ENCODE measurements around the gene DVL2. TPM values are rescaled to one million over a fixed set of nuclear protein-coding genes. Genes with fewer than 3 reads are reported as not detected.
A peak's percentile ranks its signal among the peaks of the same experiment; 100 is the strongest.

DVL2 gene
- total and polyA plus RNA-seq, 2 of the 13 experiments (the other 11 are each of a cell fraction or from before 2014, with no cell fraction given), result 5.7 to 38.2 TPM

DNA sequence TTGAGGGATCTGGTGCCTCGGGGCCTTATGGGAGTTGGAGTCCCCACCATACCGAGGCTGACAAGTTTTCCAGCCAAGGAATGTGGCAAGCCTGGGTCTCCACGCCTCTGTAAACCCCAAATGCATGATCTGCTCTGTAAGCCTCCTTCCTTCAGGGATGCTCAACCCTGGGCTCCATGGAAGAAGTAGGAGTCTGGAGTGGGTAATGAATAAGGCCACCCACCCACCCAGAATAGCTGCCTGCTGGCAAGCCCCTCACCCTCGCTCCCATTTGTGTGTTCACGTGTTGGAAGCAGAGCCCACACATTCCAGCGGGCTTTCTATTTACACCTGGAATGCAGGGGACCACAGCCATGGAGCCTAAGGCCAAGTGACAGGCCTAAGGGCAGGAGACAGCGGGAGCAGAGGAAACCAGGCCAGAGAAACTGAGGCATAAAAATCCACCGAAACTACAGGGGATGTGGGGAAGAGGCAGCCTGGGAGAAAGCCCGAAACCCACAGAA lies 19.1 kb downstream of the DVL2 start (continued):
- TF ChIP-seq, protein P1, sequence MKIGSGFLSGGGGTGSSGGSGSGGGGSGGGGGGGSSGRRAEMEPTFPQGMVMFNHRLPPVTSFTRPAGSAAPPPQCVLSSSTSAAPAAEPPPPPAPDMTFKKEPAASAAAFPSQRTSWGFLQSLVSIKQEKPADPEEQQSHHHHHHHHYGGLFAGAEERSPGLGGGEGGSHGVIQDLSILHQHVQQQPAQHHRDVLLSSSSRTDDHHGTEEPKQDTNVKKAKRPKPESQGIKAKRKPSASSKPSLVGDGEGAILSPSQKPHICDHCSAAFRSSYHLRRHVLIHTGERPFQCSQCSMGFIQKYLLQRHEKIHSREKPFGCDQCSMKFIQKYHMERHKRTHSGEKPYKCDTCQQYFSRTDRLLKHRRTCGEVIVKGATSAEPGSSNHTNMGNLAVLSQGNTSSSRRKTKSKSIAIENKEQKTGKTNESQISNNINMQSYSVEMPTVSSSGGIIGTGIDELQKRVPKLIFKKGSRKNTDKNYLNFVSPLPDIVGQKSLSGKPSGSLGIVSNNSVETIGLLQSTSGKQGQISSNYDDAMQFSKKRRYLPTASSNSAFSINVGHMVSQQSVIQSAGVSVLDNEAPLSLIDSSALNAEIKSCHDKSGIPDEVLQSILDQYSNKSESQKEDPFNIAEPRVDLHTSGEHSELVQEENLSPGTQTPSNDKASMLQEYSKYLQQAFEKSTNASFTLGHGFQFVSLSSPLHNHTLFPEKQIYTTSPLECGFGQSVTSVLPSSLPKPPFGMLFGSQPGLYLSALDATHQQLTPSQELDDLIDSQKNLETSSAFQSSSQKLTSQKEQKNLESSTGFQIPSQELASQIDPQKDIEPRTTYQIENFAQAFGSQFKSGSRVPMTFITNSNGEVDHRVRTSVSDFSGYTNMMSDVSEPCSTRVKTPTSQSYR (CRISPR knock-in tag; IDR thresholded peaks at IDR 0.05; ENCODE audit: borderline replicate concordance), result no peak
- TF ChIP-seq SALL1 (CRISPR knock-in tag; IDR thresholded peaks at IDR 0.05), result no peak; the same call in 1 of the 2 replicates
- no peak for TF ChIP-seq ETS1 (CRISPR knock-in tag; IDR thresholded peaks at IDR 0.05)
- TF ChIP-seq, protein P2, sequence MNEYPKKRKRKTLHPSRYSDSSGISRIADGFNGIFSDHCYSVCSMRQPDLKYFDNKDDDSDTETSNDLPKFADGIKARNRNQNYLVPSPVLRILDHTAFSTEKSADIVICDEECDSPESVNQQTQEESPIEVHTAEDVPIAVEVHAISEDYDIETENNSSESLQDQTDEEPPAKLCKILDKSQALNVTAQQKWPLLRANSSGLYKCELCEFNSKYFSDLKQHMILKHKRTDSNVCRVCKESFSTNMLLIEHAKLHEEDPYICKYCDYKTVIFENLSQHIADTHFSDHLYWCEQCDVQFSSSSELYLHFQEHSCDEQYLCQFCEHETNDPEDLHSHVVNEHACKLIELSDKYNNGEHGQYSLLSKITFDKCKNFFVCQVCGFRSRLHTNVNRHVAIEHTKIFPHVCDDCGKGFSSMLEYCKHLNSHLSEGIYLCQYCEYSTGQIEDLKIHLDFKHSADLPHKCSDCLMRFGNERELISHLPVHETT (CRISPR knock-in tag; conservative IDR thresholded peaks at IDR 0.05), result no peak
- TF ChIP-seq ZBTB8A (CRISPR knock-in tag; IDR thresholded peaks at IDR 0.05; ENCODE audit: borderline replicate concordance, low read depth), result no peak
- TF ChIP-seq SRF (IDR thresholded peaks at IDR 0.05; ENCODE audit: low read depth, low read length), result no peak
- TF ChIP-seq, protein P3, sequence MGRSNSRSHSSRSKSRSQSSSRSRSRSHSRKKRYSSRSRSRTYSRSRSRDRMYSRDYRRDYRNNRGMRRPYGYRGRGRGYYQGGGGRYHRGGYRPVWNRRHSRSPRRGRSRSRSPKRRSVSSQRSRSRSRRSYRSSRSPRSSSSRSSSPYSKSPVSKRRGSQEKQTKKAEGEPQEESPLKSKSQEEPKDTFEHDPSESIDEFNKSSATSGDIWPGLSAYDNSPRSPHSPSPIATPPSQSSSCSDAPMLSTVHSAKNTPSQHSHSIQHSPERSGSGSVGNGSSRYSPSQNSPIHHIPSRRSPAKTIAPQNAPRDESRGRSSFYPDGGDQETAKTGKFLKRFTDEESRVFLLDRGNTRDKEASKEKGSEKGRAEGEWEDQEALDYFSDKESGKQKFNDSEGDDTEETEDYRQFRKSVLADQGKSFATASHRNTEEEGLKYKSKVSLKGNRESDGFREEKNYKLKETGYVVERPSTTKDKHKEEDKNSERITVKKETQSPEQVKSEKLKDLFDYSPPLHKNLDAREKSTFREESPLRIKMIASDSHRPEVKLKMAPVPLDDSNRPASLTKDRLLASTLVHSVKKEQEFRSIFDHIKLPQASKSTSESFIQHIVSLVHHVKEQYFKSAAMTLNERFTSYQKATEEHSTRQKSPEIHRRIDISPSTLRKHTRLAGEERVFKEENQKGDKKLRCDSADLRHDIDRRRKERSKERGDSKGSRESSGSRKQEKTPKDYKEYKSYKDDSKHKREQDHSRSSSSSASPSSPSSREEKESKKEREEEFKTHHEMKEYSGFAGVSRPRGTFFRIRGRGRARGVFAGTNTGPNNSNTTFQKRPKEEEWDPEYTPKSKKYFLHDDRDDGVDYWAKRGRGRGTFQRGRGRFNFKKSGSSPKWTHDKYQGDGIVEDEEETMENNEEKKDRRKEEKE (IDR thresholded peaks at IDR 0.05), result no peak
- no peak for TF ChIP-seq ZNF737 (CRISPR knock-in tag; IDR thresholded peaks at IDR 0.05; ENCODE audit: borderline replicate concordance)
- TF ChIP-seq GZF1 (CRISPR knock-in tag; IDR thresholded peaks at IDR 0.05), result no peak
- no peak for TF ChIP-seq THRA (CRISPR knock-in tag; IDR thresholded peaks at IDR 0.05; ENCODE audit: borderline replicate concordance)
- TF ChIP-seq, protein P4, sequence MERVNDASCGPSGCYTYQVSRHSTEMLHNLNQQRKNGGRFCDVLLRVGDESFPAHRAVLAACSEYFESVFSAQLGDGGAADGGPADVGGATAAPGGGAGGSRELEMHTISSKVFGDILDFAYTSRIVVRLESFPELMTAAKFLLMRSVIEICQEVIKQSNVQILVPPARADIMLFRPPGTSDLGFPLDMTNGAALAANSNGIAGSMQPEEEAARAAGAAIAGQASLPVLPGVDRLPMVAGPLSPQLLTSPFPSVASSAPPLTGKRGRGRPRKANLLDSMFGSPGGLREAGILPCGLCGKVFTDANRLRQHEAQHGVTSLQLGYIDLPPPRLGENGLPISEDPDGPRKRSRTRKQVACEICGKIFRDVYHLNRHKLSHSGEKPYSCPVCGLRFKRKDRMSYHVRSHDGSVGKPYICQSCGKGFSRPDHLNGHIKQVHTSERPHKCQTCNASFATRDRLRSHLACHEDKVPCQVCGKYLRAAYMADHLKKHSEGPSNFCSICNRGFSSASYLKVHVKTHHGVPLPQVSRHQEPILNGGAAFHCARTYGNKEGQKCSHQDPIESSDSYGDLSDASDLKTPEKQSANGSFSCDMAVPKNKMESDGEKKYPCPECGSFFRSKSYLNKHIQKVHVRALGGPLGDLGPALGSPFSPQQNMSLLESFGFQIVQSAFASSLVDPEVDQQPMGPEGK (CRISPR knock-in tag; IDR thresholded peaks at IDR 0.05), result no peak
- TF ChIP-seq ZNF616 (CRISPR knock-in tag; IDR thresholded peaks at IDR 0.05; ENCODE audit: low read depth), result no peak
- no peak for TF ChIP-seq ZNF570 (CRISPR knock-in tag; IDR thresholded peaks at IDR 0.05; ENCODE audit: borderline replicate concordance)
- TF ChIP-seq ELF3 (CRISPR knock-in tag; IDR thresholded peaks at IDR 0.05), result 0 out of 2 replicates have a peak, but pooled peaks have one; percentile 25
- TF ChIP-seq ZNF34 (CRISPR knock-in tag; IDR thresholded peaks at IDR 0.05; ENCODE audit: borderline replicate concordance), result no peak

All from HepG2 (cell line).